Measurements from ENCODE around the gene SRMS. TPM values are rescaled to one million over a fixed set of nuclear protein-coding genes. Genes with fewer than 3 reads are reported as not detected.

SRMS gene
- total and polyA plus RNA-seq, 2 of the 13 experiments (the other 11 are each of a cell fraction or from before 2014, with no cell fraction given): not detected

DNA sequence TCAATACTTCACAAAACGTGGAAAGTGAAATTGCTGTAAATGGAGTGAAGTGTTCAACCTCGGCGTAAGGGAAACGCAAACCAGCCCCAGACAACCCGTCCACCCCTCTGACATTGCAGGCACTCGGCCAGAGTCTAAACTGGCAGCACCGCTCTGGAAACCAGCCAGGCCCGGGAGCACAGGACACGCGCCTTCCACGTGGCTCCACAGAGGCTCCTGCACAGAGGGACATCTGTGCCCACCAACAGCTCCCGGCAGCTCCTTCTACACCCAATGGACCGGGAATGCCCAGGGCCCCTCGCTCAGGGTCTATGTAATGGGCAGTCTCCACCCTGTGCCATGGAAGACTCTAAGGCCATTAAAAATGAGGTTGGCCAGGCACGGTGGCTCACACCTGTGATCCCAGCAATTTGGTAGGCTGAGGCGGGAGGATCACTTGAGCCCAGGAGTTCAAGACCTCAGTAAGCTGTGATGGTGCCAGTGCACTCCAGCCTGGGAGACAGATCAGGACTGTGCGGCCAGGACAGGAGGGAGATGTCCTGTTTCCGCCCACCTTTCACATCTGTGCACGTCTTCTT is 29.9 kb upstream of the SRMS start:
- H3K9me3 ChIP-seq (ENCODE audit: low read length): no peaks in the 10 kb centered on the region
- H3K9ac ChIP-seq (ENCODE audit: insufficient read depth, low read depth, low read length): no peak overlapping the region
- FAIRE-seq (no peak), ATAC-seq (no peak), DNase-seq (ENCODE audit: low spot score) (no peak)
- peaks cover 6 to 40% of the 10 kb centered on the region in 2 experiments; a peak in 3 of 5 replicates for H3K27me3 ChIP-seq (ENCODE audit: control insufficient read depth in 1 of 2, insufficient read depth in 2 of 2, low read length in 2 of 2)
- H3K79me2 ChIP-seq (ENCODE audit: insufficient read depth, low read length): no peaks in the 10 kb centered on the region
- H4K20me1 ChIP-seq (ENCODE audit: insufficient read depth, low read length): no peaks in the 10 kb centered on the region
- CTCF ChIA-PET (ENCODE audit: low intra/inter-chr PET ratio, low total read pairs): interaction anchor here (4.5 kb wide), 1 partner anchor 39 kb away, joined by 29 read pairs; the partner anchor contains the start of gene PTK6
- peak overlapping the region; percentile 27 for H3K4me2 ChIP-seq (ENCODE audit: low read depth, low read length)
- H2AFZ ChIP-seq (ENCODE audit: low read length): no peak overlapping the region
- H3K4me1 ChIP-seq (ENCODE audit: insufficient read depth, low read length): peaks cover 72% of the 10 kb centered on the region
- no TSS peak for BruUV-seq (replicated peaks)
- in situ Hi-C loops (cut with HindIII; ENCODE audit: extremely low pct_ligation_motif_present, low pct_unique_long_range_greater_than_20kb): loop anchor here (5.0 kb wide), 1 partner anchor 40 kb away; the partner anchor contains the start of gene PTK6
- WGBS (ENCODE audit: low lambda C conversion rate): 49% methylated on average over 14 of the region's 19 CpGs
- H3K27ac ChIP-seq (ENCODE audit: extremely low read length, insufficient read depth, low read length): no peak overlapping the region
- peak overlapping the region in 1 of 3 experiments; percentile 26; a peak in 1 of 6 replicates for H3K4me3 ChIP-seq (replicated peaks in 1 of 3; ENCODE audit: insufficient read depth in 1 of 3, low read depth in 2 of 3, low read length in 3 of 3)
- POLR2A ChIA-PET: no interaction called here
- intact Hi-C loops (cut with micrococcal nuclease; ENCODE audit: unreplicated experiment): no loop called here
- no peaks in the 10 kb centered on the region for H3K36me3 ChIP-seq (replicated peaks in 1 of 2; ENCODE audit: control insufficient read depth in 1 of 2, insufficient read depth in 2 of 2, low read length in 2 of 2)
- peak; percentile 72; the same call in 1 of the 2 replicates for TF ChIP-seq HNRNPL (IDR thresholded peaks at IDR 0.05; ENCODE audit: low read depth, low read length)
- TF ChIP-seq ZFYVE20 (CRISPR knock-in tag; IDR thresholded peaks at IDR 0.05; ENCODE audit: borderline replicate concordance, low read depth): no peak
- peak; percentile 44; the same call in 1 of the 2 replicates for TF ChIP-seq ZNF441 (CRISPR knock-in tag; IDR thresholded peaks at IDR 0.05; ENCODE audit: borderline replicate concordance)
- 0 out of 2 replicates have a peak, but pooled peaks have one; percentile 44 for TF ChIP-seq MED1 (CRISPR knock-in tag; IDR thresholded peaks at IDR 0.05)
- peak; percentile 78 for TF ChIP-seq SALL1 (CRISPR knock-in tag; IDR thresholded peaks at IDR 0.05)
- TF ChIP-seq ZNF430 (CRISPR knock-in tag; IDR thresholded peaks at IDR 0.05): 0 out of 2 replicates have a peak, but pooled peaks have one; percentile 47
- 0 out of 2 replicates have a peak, but pooled peaks have one; percentile 21 for TF ChIP-seq JUND (CRISPR knock-in tag; IDR thresholded peaks at IDR 0.05)
- no peak for TF ChIP-seq ZHX2 (IDR thresholded peaks at IDR 0.05; ENCODE audit: low read depth)
- TF ChIP-seq ZHX2 (CRISPR knock-in tag; IDR thresholded peaks at IDR 0.05; ENCODE audit: borderline replicate concordance): 0 out of 2 replicates have a peak, but pooled peaks have one; percentile 50
- no peak for TF ChIP-seq HDAC6 (IDR thresholded peaks at IDR 0.05; ENCODE audit: low read depth, low read length)
- TF ChIP-seq KLF13 (CRISPR knock-in tag; IDR thresholded peaks at IDR 0.05): no peak
- peak; percentile 57; the same call in 1 of the 3 replicates for TF ChIP-seq MXI1 (IDR thresholded peaks at IDR 0.05; ENCODE audit: borderline replicate concordance, low read depth, low read length)
- 0 out of 2 replicates have a peak, but pooled peaks have one; percentile 5 for TF ChIP-seq FOSL2 (CRISPR knock-in tag; IDR thresholded peaks at IDR 0.05)
- TF ChIP-seq ZNF644 (CRISPR knock-in tag; IDR thresholded peaks at IDR 0.05; ENCODE audit: low read depth): 0 out of 2 replicates have a peak, but pooled peaks have one; percentile 22
- TF ChIP-seq NKX3-1 (CRISPR knock-in tag; IDR thresholded peaks at IDR 0.05): peak; percentile 48; the same call in 1 of the 2 replicates
